ENCODE data around the gene GABBR2. TPM values are rescaled to one million over a fixed set of nuclear protein-coding genes. Genes with fewer than 3 reads are reported as not detected.

Gene GABBR2
- 0.63 TPM for polyA plus RNA-seq (ENCODE audit: insufficient read length)

- no peak for DNase-seq
Observed at GRCh38 chr9:98708933-98709911, at the start of gene GABBR2. Gene GABBR2 (minus strand): TSS chr9:98708935. CDS start chr9:98708737, 198 bp downstream.

- no peak for DNase-seq
Observed at GRCh38 chr9:98755006-98755618, 46.4 kb upstream of the GABBR2 start.

GRCh38 chr9:98751210-98751609 is 42.5 kb upstream of the GABBR2 start:
- no peak for DNase-seq

GRCh38 chr9:98750364-98751060 is 41.8 kb upstream of the GABBR2 start:
- no peak for DNase-seq

GRCh38 chr9:98747476-98747875 is 38.7 kb upstream of the GABBR2 start:
- no peak for DNase-seq

- DNase-seq = no peak
Observed at GRCh38 chr9:98745470-98745869, 36.7 kb upstream of the GABBR2 start.

- DNase-seq = no peak
Observed at GRCh38 chr9:98743818-98744611, 35.3 kb upstream of the GABBR2 start.

GRCh38 chr9:98743329-98743728 is 34.6 kb upstream of the GABBR2 start:
- no peak for DNase-seq

GRCh38 chr9:98742325-98743280 is 33.9 kb upstream of the GABBR2 start:
- DNase-seq = no peak

GRCh38 chr9:98740226-98740881 is 31.6 kb upstream of the GABBR2 start:
- DNase-seq = no peak

GRCh38 chr9:98738741-98739140 is 30.0 kb upstream of the GABBR2 start:
- DNase-seq = no peak

GRCh38 chr9:98736226-98736625 is 27.5 kb upstream of the GABBR2 start:
- DNase-seq = no peak

GRCh38 chr9:98732801-98733200 is 24.1 kb upstream of the GABBR2 start:
- no peak for DNase-seq

- DNase-seq = no peak
Observed at GRCh38 chr9:98732091-98732490, 23.4 kb upstream of the GABBR2 start.

GRCh38 chr9:98730871-98731270 is 22.1 kb upstream of the GABBR2 start:
- no peak for DNase-seq

GRCh38 chr9:98728500-98728899 is 19.8 kb upstream of the GABBR2 start:
- DNase-seq = no peak

- DNase-seq = no peak
Observed at GRCh38 chr9:98727428-98727827, 18.7 kb upstream of the GABBR2 start.

GRCh38 chr9:98726735-98727134 is 18.0 kb upstream of the GABBR2 start:
- DNase-seq = peak; percentile 32

- DNase-seq = no peak
Observed at GRCh38 chr9:98724810-98725530, 16.2 kb upstream of the GABBR2 start.

- DNase-seq = no peak
Observed at GRCh38 chr9:98721643-98722042, 12.9 kb upstream of the GABBR2 start.
